Transverse colon (tissue), 4 donors: ENCODE data around the gene GPI. TPM values are rescaled to one million over a fixed set of nuclear protein-coding genes. Genes with fewer than 3 reads are reported as not detected.

ENCODE experiments used
- DNase-seq: peaks from one replicate; pipeline ENCODE4 v3.0.0-alpha.2; 2019
- H3K27ac ChIP-seq, 4 donors: fragments of 200-600 bp; sonication (generic); 2 replicates each; pipeline ENCODE4 v1.5.1; 2016 to 2018; ENCODE audit warnings: inconsistent platforms in 4 of 4
- H3K27me3 ChIP-seq: fragments of 200-600 bp; sonication (generic); 2 replicates; pipeline ENCODE4 v1.5.1; 2017; ENCODE audit warnings: inconsistent platforms
- H3K36me3 ChIP-seq, 4 donors: fragments of 200-600 bp; sonication (generic); 2 replicates each; pipeline ENCODE4 v1.5.1; 2017 to 2019; ENCODE audit warnings: inconsistent platforms in 4 of 4
- H3K4me1 ChIP-seq, 4 donors: fragments of 200-600 bp; sonication (generic); 2 replicates each; pipeline ENCODE4 v1.5.1; 2017 to 2020; ENCODE audit warnings: inconsistent platforms in 4 of 4
- H3K4me3 ChIP-seq, 4 donors: fragments of 200-600 bp; sonication (generic); 1 replicate in 1 of 4; 2 replicates in 3 of 4; pipeline versions ENCODE4 v1.5.1 to v1.6.1; 2017 to 2019; ENCODE audit warnings: inconsistent platforms in 4 of 4
- H3K9me3 ChIP-seq, 2 donors: fragments of 200-600 bp; sonication (generic); 2 replicates each; pipeline ENCODE4 v1.5.1; 2017 to 2019; ENCODE audit warnings: inconsistent platforms in 2 of 2
- CTCF ChIP-seq, 5 experiments: fragments of 200-600 bp in 3 of 5; fragments of 450-650 bp in 2 of 5; sonication (generic) in 3 of 5; IDR thresholded peaks; 1 replicate in 2 of 5; 2 replicates in 3 of 5; pipeline ENCODE4 v1.5.1; 2016 to 2017; ENCODE audit warnings: antibody characterized with exemption in 5 of 5, inconsistent platforms in 3 of 5, mild to moderate bottlenecking in 2 of 5, moderate library complexity in 1 of 5
- EP300 ChIP-seq: sonication (generic); formaldehyde crosslinking; IDR thresholded peaks from one replicate; pipeline ENCODE4 v1.6.1; 2017; ENCODE audit warnings: antibody characterized with exemption, low read depth
- POLR2A ChIP-seq: fragments of 450-650 bp; IDR thresholded peaks from one replicate; pipeline ENCODE4 v1.6.1; 2016; ENCODE audit warnings: antibody characterized with exemption, mild to moderate bottlenecking, moderate library complexity
- POLR2AphosphoS5 ChIP-seq, 3 donors: sonication (generic); formaldehyde crosslinking; IDR thresholded peaks; one replicate each; pipeline ENCODE4 v1.6.1; 2016; ENCODE audit warnings: antibody characterized with exemption in 3 of 3
- WGBS, 2 donors: methylation state at CpG; one replicate each; pipeline ENCODE4 v1.1.5; 2018; ENCODE audit warnings: low coverage in 1 of 2; 5-methylcytosine and 5-hydroxymethylcytosine counted together
- in situ Hi-C, 4 donors: fragments of 200-750 bp; cut with MboI; loops; one replicate each; pipeline versions ENCODE4 v1.15.0 to v1.15.1; 2017; ENCODE audit warnings: low sequenced_read_pairs in 3 of 4, low pct_ligation_motif_present in 1 of 4, low pct_unique_long_range_greater_than_20kb in 1 of 4
- intact Hi-C: fragments of 100-400 bp; cut with DNase I; formaldehyde crosslinking; loops from one replicate; pipeline ENCODE4 v1.15.1; 2023; ENCODE audit warnings: low total_unique reads
- total RNA-seq, 4 donors: library from RNA; depleted of rRNA; stranded (reverse); fragments of >200 nt; gene quantifications; one replicate each; pipeline ENCODE4 v1.1.0, GENCODE V29; 2016

The GPI gene
- total RNA-seq, 4 donors from 2014 or later: 112 to 531 (median 220) TPM

GRCh38 chr19:34364462-34364829, 550 bp upstream of the GPI start:
- TF ChIP-seq EP300 (no peak), CTCF (IDR thresholded peaks at IDR 0.05) (no peak), POLR2A (no peak), POLR2AphosphoS5 (IDR thresholded peaks at IDR 0.05) (no peak)
- no peaks in the 10 kb centered on the region for H3K27me3 ChIP-seq
- H3K36me3 ChIP-seq: peaks cover 0 to 14% (median 7%) of the 10 kb centered on the region in 4 donors
- intact Hi-C loops: no loop called here
- no peaks in the 10 kb centered on the region for H3K9me3 ChIP-seq
- peaks cover 11 to 33% (median 26%) of the 10 kb centered on the region in 4 donors for H3K4me1 ChIP-seq
- DNase-seq: no peak
- H3K4me3 ChIP-seq: peak overlapping the region in 3 of 4 donors; percentile 89 to 91 (median 90)
- in situ Hi-C loops: no loop called here
- H3K27ac ChIP-seq: peak overlapping the region; percentile 87 to 91 (median 90)
- WGBS, 2 donors: 54 to 64% methylated on average over 5 to 11 of the region's 11 CpGs

GRCh38 chr19:34365463-34366401, 736 bp downstream of the GPI start:
- H3K4me3 ChIP-seq: peak overlapping the region; percentile 71 to 91 (median 90)
- TF ChIP-seq CTCF (IDR thresholded peaks at IDR 0.05) (no peak), POLR2A (peak; percentile 34), POLR2AphosphoS5 (IDR thresholded peaks at IDR 0.05) (no peak), EP300 (no peak)
- no peaks in the 10 kb centered on the region for H3K27me3 ChIP-seq
- H3K9me3 ChIP-seq: no peaks in the 10 kb centered on the region
- in situ Hi-C loops: no loop called here
- peaks cover 11 to 27% (median 22%) of the 10 kb centered on the region in 4 donors for H3K4me1 ChIP-seq
- peak; percentile 56 for DNase-seq
- peaks cover 0 to 25% (median 10%) of the 10 kb centered on the region in 4 donors for H3K36me3 ChIP-seq
- WGBS, 2 donors: 8% methylated on average over 36 of the region's 45 CpGs; no CpG with 5 or more reads in 1 of the 2 donors
- intact Hi-C loops: no loop called here
- peak overlapping the region; percentile 87 to 91 (median 90) for H3K27ac ChIP-seq

- intact Hi-C loops: no loop called here
- TF ChIP-seq CTCF (IDR thresholded peaks at IDR 0.05) (no peak), EP300 (no peak), POLR2AphosphoS5 (IDR thresholded peaks at IDR 0.05) (no peak), POLR2A (no peak)
- 87% methylated on average over 10 of the region's 10 CpGs; no CpG with 5 or more reads in 1 of the 2 donors for WGBS, 2 donors
- DNase-seq: no peak
- Histone ChIP-seq H3K36me3 (peaks cover 0 to 25% (median 10%) of the 10 kb centered on the region in 4 donors), H3K4me1 (peaks cover 11 to 27% (median 22%) of the 10 kb centered on the region in 4 donors), H3K27me3 (no peaks in the 10 kb centered on the region), H3K27ac (no peak overlapping the region), H3K4me3 (peak overlapping the region in 2 of 4 donors; percentile 90 to 91), H3K9me3 (no peaks in the 10 kb centered on the region)
- in situ Hi-C loops: no loop called here
Observed at GRCh38 chr19:34366738-34367623, 2.0 kb downstream of the GPI start.

GRCh38 chr19:34367624-34367957, 2.6 kb downstream of the GPI start:
- in situ Hi-C loops (no loop called here), intact Hi-C loops (no loop called here)

More at GRCh38 chr19:34367624-34367957, 2.6 kb downstream of the GPI start:
- no peak for TF ChIP-seq CTCF (IDR thresholded peaks at IDR 0.05)
- no peak for TF ChIP-seq POLR2AphosphoS5 (IDR thresholded peaks at IDR 0.05)
- TF ChIP-seq EP300: no peak
- TF ChIP-seq POLR2A: no peak
- Histone ChIP-seq H3K4me1 (peaks cover 11 to 27% (median 22%) of the 10 kb centered on the region in 4 donors), H3K27me3 (no peaks in the 10 kb centered on the region), H3K36me3 (peaks cover 0 to 25% (median 10%) of the 10 kb centered on the region in 4 donors), H3K9me3 (no peaks in the 10 kb centered on the region), H3K27ac (no peak overlapping the region), H3K4me3 (no peak overlapping the region)
- no peak for DNase-seq
- WGBS, 2 donors: 93 to 100% methylated on average over 2 to 8 of the region's 8 CpGs
